Subcutaneous adipose tissue (tissue), 4 donors: ENCODE results near the gene ACADVL. TPM values are rescaled to one million over a fixed set of nuclear protein-coding genes. Genes with fewer than 3 reads are reported as not detected.

Source experiments
- small RNA-seq: library from RNA; depleted of rRNA; stranded (forward); fragments of <200 nt; gene quantifications from one replicate; pipeline ENCODE3, GENCODE V24; 2016
- total RNA-seq, 4 donors: library from RNA; depleted of rRNA; stranded (reverse); fragments of >200 nt; gene quantifications; one replicate each; pipeline ENCODE4 v1.1.0, GENCODE V29; 2016
- TF ChIP-seq, protein P1 (sequence below): fragments of 450-650 bp; IDR thresholded peaks from one replicate; pipeline ENCODE4 v1.5.1; 2016; ENCODE audit warnings: low read depth, mild to moderate bottlenecking, control low read depth, antibody characterized with exemption, moderate library complexity

The ACADVL gene
- total RNA-seq, 4 donors from 2014 or later: 533 to 1,103 (median 672) TPM

- TF ChIP-seq, protein P1, sequence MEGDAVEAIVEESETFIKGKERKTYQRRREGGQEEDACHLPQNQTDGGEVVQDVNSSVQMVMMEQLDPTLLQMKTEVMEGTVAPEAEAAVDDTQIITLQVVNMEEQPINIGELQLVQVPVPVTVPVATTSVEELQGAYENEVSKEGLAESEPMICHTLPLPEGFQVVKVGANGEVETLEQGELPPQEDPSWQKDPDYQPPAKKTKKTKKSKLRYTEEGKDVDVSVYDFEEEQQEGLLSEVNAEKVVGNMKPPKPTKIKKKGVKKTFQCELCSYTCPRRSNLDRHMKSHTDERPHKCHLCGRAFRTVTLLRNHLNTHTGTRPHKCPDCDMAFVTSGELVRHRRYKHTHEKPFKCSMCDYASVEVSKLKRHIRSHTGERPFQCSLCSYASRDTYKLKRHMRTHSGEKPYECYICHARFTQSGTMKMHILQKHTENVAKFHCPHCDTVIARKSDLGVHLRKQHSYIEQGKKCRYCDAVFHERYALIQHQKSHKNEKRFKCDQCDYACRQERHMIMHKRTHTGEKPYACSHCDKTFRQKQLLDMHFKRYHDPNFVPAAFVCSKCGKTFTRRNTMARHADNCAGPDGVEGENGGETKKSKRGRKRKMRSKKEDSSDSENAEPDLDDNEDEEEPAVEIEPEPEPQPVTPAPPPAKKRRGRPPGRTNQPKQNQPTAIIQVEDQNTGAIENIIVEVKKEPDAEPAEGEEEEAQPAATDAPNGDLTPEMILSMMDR: no peak
Observed at GRCh38 chr17:7261379-7262191, 41.8 kb downstream of the ACADVL start.

- TF ChIP-seq, protein P1: no peak
Observed at GRCh38 chr17:7262192-7262934, 42.6 kb downstream of the ACADVL start, which contains the start of gene CLDN7. Gene CLDN7 (minus strand): TSS chr17:7262478. CDS start chr17:7262043, 435 bp downstream.

- TF ChIP-seq, protein P1: no peak
Observed at GRCh38 chr17:7262935-7263800, 43.4 kb downstream of the ACADVL start.

DNA sequence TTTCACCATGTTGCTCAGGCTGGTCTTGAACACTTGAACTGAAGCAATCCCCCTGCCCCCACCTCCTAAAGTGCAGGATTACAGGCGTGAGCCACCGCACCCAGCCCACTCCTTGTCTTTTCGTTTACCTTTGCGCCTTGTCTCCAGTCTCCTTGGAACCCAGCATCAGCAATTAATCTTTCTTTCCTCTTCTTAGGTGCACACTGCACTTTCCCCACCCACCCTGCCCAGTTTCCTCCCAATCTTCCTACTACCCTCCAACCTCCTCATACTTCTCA, 44.0 kb downstream of the ACADVL start:
- TF ChIP-seq, protein P1: no peak

- TF ChIP-seq, protein P1: no peak
Observed at GRCh38 chr17:7266784-7267183, 47.0 kb downstream of the ACADVL start.

Small RNA genes lying within 50 kb of the gene (small RNA-seq; reads per million reads assigned to genes)
- gene AC120057.4 (not detected), gene MIR324 (8.3 reads per million, percentile 87 among the genes with 10 or more reads in this experiment), gene RF00019 (0.49 reads per million)

Other genes starting within 250 kb of the ACADVL start
- gene ALOX12, start 223.9 kb upstream of the ACADVL start, total RNA-seq: not detected
- gene RNASEK, start 207.3 kb upstream of the ACADVL start, total RNA-seq: 100 to 1,000 TPM in 3 of 4 donors, 10 to 100 TPM in 1; 69.1 to 158 (median 130) TPM
- 10 to 100 TPM in 1 of 4 donors, 1 to 10 TPM in 3; 1.5 to 12.1 (median 4.1) TPM for gene BCL6B, start 196.9 kb upstream of the ACADVL start, total RNA-seq
- gene SLC16A13, start 183.9 kb upstream of the ACADVL start, total RNA-seq: 1 to 10 TPM in 3 of 4 donors, not detected in 1; 1.7 to 1.9 (median 1.8) TPM
- gene SLC16A11, start 175.8 kb upstream of the ACADVL start, total RNA-seq: 1 to 10 TPM in 1 of 4 donors, not detected in 3; 2.1 TPM
- 10 to 100 TPM in 3 of 4 donors, 1 to 10 TPM in 1; 8.1 to 20.9 (median 16.2) TPM for gene CLEC10A, start 139.7 kb upstream of the ACADVL start, total RNA-seq
- 1 to 10 TPM in 2 of 4 donors, under 1 TPM in 1, not detected in 1; 0.66 to 1.4 (median 1.3) TPM for gene ASGR2, start 105.1 kb upstream of the ACADVL start, total RNA-seq
- 1 to 10 TPM; 2.4 to 5.9 (median 3.8) TPM for gene ASGR1, start 40.6 kb upstream of the ACADVL start, total RNA-seq
- gene DLG4, start 102 bp upstream of the ACADVL start, total RNA-seq: 10 to 100 TPM in 1 of 4 donors, 1 to 10 TPM in 3; 3.3 to 17.0 (median 6.9) TPM
- gene DVL2, start 14.6 kb downstream of the ACADVL start, total RNA-seq: 10 to 100 TPM; 23.5 to 36.5 (median 27.1) TPM
- 10 to 100 TPM; 14.5 to 27.6 (median 19.3) TPM for gene PHF23, start 19.5 kb downstream of the ACADVL start, total RNA-seq
- 100 to 1,000 TPM; 350 to 658 (median 462) TPM for gene GABARAP, start 22.5 kb downstream of the ACADVL start, total RNA-seq
- 10 to 100 TPM; 71.8 to 86.4 (median 81.1) TPM for gene CTDNEP1, start 31.8 kb downstream of the ACADVL start, total RNA-seq
- gene ELP5, start 32.3 kb downstream of the ACADVL start, total RNA-seq: 10 to 100 TPM; 20.7 to 43.4 (median 25.3) TPM
- gene CLDN7, start 42.5 kb downstream of the ACADVL start, total RNA-seq: 10 to 100 TPM in 2 of 4 donors, 1 to 10 TPM in 2; 3.7 to 26.9 (median 13.2) TPM
- 10 to 100 TPM in 2 of 4 donors, 1 to 10 TPM in 2; 5.6 to 91.4 (median 13.8) TPM for gene SLC2A4, start 61.8 kb downstream of the ACADVL start, total RNA-seq
- 10 to 100 TPM in 1 of 4 donors, 1 to 10 TPM in 1, under 1 TPM in 2; 0.82 to 14.1 (median 2.0) TPM for gene YBX2, start 74.7 kb downstream of the ACADVL start, total RNA-seq
- gene EIF5A, start 87.7 kb downstream of the ACADVL start, total RNA-seq: 100 to 1,000 TPM; 144 to 174 (median 153) TPM
- 10 to 100 TPM; 52.7 to 89.2 (median 75.6) TPM for gene GPS2, start 95.4 kb downstream of the ACADVL start, total RNA-seq
- 10 to 100 TPM in 3 of 4 donors, 1 to 10 TPM in 1; 4.9 to 22.6 (median 11.2) TPM for gene NEURL4, start 109.4 kb downstream of the ACADVL start, total RNA-seq
- 1 to 10 TPM; 1.8 to 8.4 (median 4.0) TPM for gene ACAP1, start 116.6 kb downstream of the ACADVL start, total RNA-seq
- 10 to 100 TPM in 1 of 4 donors, 1 to 10 TPM in 3; 4.9 to 13.8 (median 7.2) TPM for gene KCTD11, start 132.2 kb downstream of the ACADVL start, total RNA-seq
- gene TMEM95, start 135.2 kb downstream of the ACADVL start, total RNA-seq: not detected
- 1 to 10 TPM in 3 of 4 donors, under 1 TPM in 1; 0.51 to 1.9 (median 1.1) TPM for gene TNK1, start 161.2 kb downstream of the ACADVL start, total RNA-seq
- 10 to 100 TPM in 3 of 4 donors, 1 to 10 TPM in 1; 9.1 to 21.3 (median 16.2) TPM for gene PLSCR3, start 174.6 kb downstream of the ACADVL start, total RNA-seq
- gene TMEM256, start 184.2 kb downstream of the ACADVL start, total RNA-seq: 100 to 1,000 TPM in 2 of 4 donors, 10 to 100 TPM in 2; 76.7 to 134 (median 109) TPM
- 1 to 10 TPM; 3.1 to 6.8 (median 4.2) TPM for gene NLGN2, start 187.9 kb downstream of the ACADVL start, total RNA-seq
- gene SPEM1, start 200.4 kb downstream of the ACADVL start, total RNA-seq: not detected
- not detected for gene SPEM2, start 205.7 kb downstream of the ACADVL start, total RNA-seq
- not detected for gene SPEM3, start 208.9 kb downstream of the ACADVL start, total RNA-seq
- 1 to 10 TPM; 2.9 to 7.8 (median 5.9) TPM for gene TMEM102, start 215.5 kb downstream of the ACADVL start, total RNA-seq
- 1 to 10 TPM in 2 of 4 donors, under 1 TPM in 1, not detected in 1; 0.88 to 1.3 (median 1.2) TPM for gene FGF11, start 219.6 kb downstream of the ACADVL start, total RNA-seq
- gene CHRNB1, start 225.1 kb downstream of the ACADVL start, total RNA-seq: 10 to 100 TPM in 1 of 4 donors, 1 to 10 TPM in 3; 2.4 to 10.4 (median 9.8) TPM